ENCODE data around the gene AK9.

AK9 gene

DNA sequence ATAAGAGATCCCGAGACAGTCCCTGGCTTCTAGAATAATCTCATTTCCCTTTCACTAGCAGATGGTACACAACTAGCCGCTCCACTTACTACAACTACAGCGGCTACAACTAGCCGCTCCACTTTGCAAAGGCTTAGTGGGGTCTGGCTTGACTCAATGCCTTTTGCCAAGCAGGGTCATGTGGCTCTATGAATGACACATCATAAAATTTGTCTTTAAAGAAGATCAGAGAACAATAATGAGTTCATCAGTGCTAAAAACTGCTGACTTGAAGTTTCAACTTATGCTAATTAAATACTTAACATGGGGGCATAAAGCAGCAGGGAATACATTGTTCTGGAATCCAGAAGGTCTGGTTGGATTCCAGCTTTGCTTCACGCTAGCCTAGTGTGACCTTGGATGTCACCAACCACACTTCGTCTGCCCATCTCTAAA lies 233.4 kb downstream of the AK9 start:
- Histone ChIP-seq H3K79me2 (no peaks in the 10 kb centered on the region), H2AFZ (no peak overlapping the region), H3K9ac (no peak overlapping the region), H3K4me1 (peaks cover 30% of the 10 kb centered on the region), H3K27ac (no peak overlapping the region), H3K4me3 (ENCODE audit: low read depth, low read length) (no peak overlapping the region), H3K4me2 (ENCODE audit: low read length) (peak overlapping the region; percentile 7), H3K9me3 (ENCODE audit: control insufficient read depth, low read length) (no peaks in the 10 kb centered on the region), H3K36me3 (ENCODE audit: control insufficient read depth, insufficient read depth, low read length) (no peaks in the 10 kb centered on the region), H3K27me3 (ENCODE audit: control insufficient read depth, insufficient read depth, low read length) (no peaks in the 10 kb centered on the region)
- no peak for TF ChIP-seq CTCF (IDR thresholded peaks at IDR 0.05)

DNA sequence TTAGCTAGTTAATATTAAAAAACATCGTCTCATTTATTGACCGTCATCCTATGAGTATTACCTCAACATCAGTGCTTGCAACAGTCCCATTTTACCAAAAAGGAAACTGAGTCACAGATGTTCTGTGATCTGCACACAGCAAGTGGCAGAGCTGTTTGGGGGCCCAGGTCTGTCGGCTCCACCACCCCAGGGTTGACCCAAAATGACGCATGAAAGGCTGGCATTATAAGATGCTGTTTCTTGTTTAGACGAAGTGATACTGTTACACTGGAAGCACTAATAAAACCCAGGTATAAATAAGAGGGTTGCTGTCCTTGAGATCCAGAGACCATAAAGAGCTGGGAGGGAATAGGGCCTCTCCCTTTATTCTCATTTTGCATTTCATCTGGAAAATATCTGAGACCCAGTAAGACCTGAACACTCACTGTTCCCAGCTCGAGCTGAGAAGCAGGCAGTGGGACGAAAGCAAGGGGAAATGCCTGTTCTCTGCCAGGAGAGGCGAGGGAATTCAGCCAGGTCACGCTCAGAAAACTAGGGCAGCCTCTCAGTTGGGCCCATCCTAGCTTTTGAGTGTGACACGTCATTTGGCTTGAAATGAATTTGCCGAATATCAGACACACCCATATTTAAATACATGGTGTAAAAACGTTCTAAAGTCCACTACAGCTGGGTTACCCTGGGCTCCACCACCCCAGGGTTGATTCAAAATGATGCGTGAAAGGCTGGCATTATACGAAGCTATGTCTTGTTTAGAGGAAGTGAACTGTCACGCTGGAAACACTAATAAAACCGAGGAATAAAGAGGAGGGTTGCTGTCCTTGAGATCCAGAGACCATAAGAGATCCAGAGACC lies 234.1 kb downstream of the AK9 start:
- no peak overlapping the region for H3K9ac ChIP-seq
- H3K4me2 ChIP-seq (ENCODE audit: low read length) = peak overlapping the region; percentile 91
- H3K27me3 ChIP-seq (ENCODE audit: control insufficient read depth, insufficient read depth, low read length) = no peaks in the 10 kb centered on the region
- H3K4me1 ChIP-seq = peaks cover 26% of the 10 kb centered on the region
- no peaks in the 10 kb centered on the region for H3K36me3 ChIP-seq (ENCODE audit: control insufficient read depth, insufficient read depth, low read length)
- no peaks in the 10 kb centered on the region for H3K79me2 ChIP-seq
- H3K27ac ChIP-seq = peak overlapping the region; percentile 42
- peak overlapping the region; percentile 53 for H2AFZ ChIP-seq
- TF ChIP-seq CTCF (IDR thresholded peaks at IDR 0.05) = no peak
- H3K4me3 ChIP-seq (ENCODE audit: low read depth, low read length) = no peak overlapping the region
- no peaks in the 10 kb centered on the region for H3K9me3 ChIP-seq (ENCODE audit: control insufficient read depth, low read length)

DNA sequence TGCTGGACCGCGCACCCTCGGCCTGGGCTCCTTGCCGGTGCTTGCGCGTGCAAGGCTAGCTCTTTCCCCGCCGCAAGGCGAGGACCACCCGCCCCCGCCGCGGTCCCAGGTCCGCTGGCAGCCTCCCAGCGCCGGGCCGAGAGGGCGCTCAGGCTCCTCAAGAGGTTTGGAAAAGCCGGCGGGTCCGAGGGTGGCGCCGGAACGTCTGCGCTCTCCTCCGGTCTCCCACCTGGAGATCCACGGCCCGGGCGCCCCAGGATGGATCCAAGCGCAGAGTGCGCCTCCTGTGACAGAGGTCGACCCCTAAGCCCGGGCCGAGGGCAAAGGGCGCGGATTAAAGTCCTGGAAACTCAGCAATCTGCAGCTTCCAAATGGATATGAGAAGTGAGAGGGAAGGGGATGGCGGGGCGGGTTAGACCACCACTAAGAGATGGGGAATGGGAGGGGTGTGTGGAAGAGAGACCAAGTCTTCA lies 234.9 kb downstream of the AK9 start:
- Histone ChIP-seq H3K9ac (no peak overlapping the region), H3K4me2 (ENCODE audit: low read length) (peak overlapping the region; percentile 91), H3K4me1 (peaks cover 26% of the 10 kb centered on the region), H2AFZ (peak overlapping the region; percentile 98), H3K27ac (no peak overlapping the region), H3K4me3 (ENCODE audit: low read depth, low read length) (peak overlapping the region; percentile 65), H3K27me3 (ENCODE audit: control insufficient read depth, insufficient read depth, low read length) (no peaks in the 10 kb centered on the region), H3K36me3 (ENCODE audit: control insufficient read depth, insufficient read depth, low read length) (no peaks in the 10 kb centered on the region), H3K79me2 (no peaks in the 10 kb centered on the region), H3K9me3 (ENCODE audit: control insufficient read depth, low read length) (no peaks in the 10 kb centered on the region)
- no peak for TF ChIP-seq CTCF (IDR thresholded peaks at IDR 0.05)

DNA sequence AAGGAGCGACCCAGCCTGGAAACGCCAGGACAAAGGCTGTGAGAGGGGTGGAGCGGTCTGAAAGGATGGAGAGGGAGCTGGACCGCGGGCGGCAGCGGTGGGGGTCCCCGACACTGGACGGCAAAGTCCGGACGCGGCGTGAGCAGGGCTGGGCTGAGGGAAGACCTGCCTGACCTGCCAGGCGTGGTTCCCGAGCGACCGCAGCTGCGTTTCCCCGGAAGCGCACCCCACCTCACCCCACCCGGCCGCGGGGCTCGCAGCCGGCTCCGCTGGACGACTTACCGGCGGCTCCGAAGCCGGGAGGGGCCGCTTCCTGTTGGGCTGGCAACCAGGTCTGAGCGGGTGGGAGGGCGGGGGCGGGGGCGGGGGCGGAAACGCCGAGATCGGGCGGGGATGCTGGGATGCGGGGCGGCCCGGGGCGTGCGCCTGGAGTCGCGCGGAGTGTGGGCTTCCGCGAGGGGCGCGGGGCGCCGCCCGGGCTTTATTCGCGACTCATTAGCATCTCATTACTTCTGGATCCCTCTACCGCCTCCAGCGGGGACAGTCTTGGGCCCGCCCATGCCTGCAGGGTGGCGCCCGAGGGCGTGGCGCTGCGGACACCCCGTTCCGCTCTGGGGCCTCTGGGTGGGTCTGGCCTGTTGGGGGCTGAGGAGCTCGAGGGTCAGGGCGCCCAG lies 235.4 kb downstream of the AK9 start, which contains the start of gene MICAL1:
TSS of gene MICAL1 (minus strand) at position 336 of the 674 bp plus-strand sequence. CDS start 1,576 bp downstream, outside the sequence.
- H3K27me3 ChIP-seq (ENCODE audit: control insufficient read depth, insufficient read depth, low read length) = no peaks in the 10 kb centered on the region
- H3K36me3 ChIP-seq (ENCODE audit: control insufficient read depth, insufficient read depth, low read length) = no peaks in the 10 kb centered on the region
- peak within 1 kb of the TSS; percentile 75 for H3K4me3 ChIP-seq (ENCODE audit: low read depth, low read length)
- H3K9ac ChIP-seq = no peak within 1 kb of the TSS
- no peaks in the 10 kb centered on the region for H3K9me3 ChIP-seq (ENCODE audit: control insufficient read depth, low read length)
- H2AFZ ChIP-seq = peak within 1 kb of the TSS; percentile 98
- H3K4me1 ChIP-seq = peaks cover 26% of the 10 kb centered on the region
- TF ChIP-seq CTCF (IDR thresholded peaks at IDR 0.05) = peak; percentile 38
- H3K27ac ChIP-seq = peak within 1 kb of the TSS; percentile 4
- H3K4me2 ChIP-seq (ENCODE audit: low read length) = peak within 1 kb of the TSS; percentile 91
- no peaks in the 10 kb centered on the region for H3K79me2 ChIP-seq
